SHP77 (cell line): ENCODE results near the gene PRRG2.

Experiments used
- DNase-seq, 2 experiments: peaks; one replicate each; lab custom pipeline; 2025; lab: John Stamatoyannopoulos, UW

PRRG2 gene

GRCh38 chr19:49640113-49640898 is 59.2 kb downstream of the PRRG2 start, which contains the start of gene RRAS:
Gene RRAS (minus strand): TSS chr19:49640143. CDS start chr19:49640098, 45 bp downstream.
- peak; percentile 97 to 98 for DNase-seq
